ENCODE data around the gene TUT1.

- TF ChIP-seq, protein P1, sequence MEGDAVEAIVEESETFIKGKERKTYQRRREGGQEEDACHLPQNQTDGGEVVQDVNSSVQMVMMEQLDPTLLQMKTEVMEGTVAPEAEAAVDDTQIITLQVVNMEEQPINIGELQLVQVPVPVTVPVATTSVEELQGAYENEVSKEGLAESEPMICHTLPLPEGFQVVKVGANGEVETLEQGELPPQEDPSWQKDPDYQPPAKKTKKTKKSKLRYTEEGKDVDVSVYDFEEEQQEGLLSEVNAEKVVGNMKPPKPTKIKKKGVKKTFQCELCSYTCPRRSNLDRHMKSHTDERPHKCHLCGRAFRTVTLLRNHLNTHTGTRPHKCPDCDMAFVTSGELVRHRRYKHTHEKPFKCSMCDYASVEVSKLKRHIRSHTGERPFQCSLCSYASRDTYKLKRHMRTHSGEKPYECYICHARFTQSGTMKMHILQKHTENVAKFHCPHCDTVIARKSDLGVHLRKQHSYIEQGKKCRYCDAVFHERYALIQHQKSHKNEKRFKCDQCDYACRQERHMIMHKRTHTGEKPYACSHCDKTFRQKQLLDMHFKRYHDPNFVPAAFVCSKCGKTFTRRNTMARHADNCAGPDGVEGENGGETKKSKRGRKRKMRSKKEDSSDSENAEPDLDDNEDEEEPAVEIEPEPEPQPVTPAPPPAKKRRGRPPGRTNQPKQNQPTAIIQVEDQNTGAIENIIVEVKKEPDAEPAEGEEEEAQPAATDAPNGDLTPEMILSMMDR (IDR thresholded peaks at IDR 0.05): no peak
- no peak for TF ChIP-seq POLR2A (IDR thresholded peaks at IDR 0.05)
Measured at GRCh38 chr11:62621027-62621566, 29.8 kb upstream of the TUT1 start.
